ENCODE results near the gene MRLN. TPM values are rescaled to one million over a fixed set of nuclear protein-coding genes. Genes with fewer than 3 reads are reported as not detected.

MRLN gene
- total RNA-seq, 1 donor from 2014 or later = not detected

GRCh38 chr10:59692113-59692512 lies 61.1 kb downstream of the MRLN start:
- Mint-ChIP-seq H3K27me3 (ENCODE audit: low read depth) (no peaks in the 10 kb centered on the region), H3K9me3 (peaks cover 4% of the 10 kb centered on the region), H3K4me3 (no peak overlapping the region), H3K4me1 (no peaks in the 10 kb centered on the region), H3K36me3 (peaks cover 9% of the 10 kb centered on the region), H3K27ac (no peak overlapping the region)
- TF ChIP-seq CTCF (IDR thresholded peaks at IDR 0.05; ENCODE audit: unreplicated experiment) = no peak
- DNase-seq (ENCODE audit: low spot score in 2 of 2, unreplicated experiment in 2 of 2) = no peak

DNA sequence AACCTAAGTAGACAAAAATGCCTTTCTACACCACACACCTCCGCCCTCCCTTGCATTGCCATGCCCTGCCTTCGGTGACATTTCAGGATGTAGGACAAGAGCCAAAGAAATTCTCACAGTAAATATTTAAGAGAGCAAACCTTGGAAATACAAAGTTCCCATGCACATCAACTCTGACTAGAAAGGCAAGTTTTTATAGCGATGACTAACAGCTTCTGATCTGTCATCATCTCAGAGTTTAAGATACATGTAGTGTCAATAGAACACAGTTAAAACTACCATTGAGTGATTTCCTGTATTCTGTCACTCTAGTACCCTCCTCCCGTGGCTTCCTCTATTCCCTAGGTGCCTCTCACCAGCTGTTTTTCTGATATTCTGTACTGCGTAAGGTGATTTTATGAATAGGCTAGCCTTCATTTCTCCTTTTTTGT lies 64.3 kb downstream of the MRLN start:
- Mint-ChIP-seq H3K27me3 (ENCODE audit: low read depth) (no peaks in the 10 kb centered on the region), H3K4me1 (no peaks in the 10 kb centered on the region), H3K36me3 (peaks cover 6% of the 10 kb centered on the region), H3K27ac (no peak overlapping the region), H3K4me3 (no peak overlapping the region), H3K9me3 (no peaks in the 10 kb centered on the region)
- TF ChIP-seq CTCF (IDR thresholded peaks at IDR 0.05; ENCODE audit: unreplicated experiment) = no peak
- no peak for DNase-seq (ENCODE audit: low spot score in 2 of 2, unreplicated experiment in 2 of 2)

DNA sequence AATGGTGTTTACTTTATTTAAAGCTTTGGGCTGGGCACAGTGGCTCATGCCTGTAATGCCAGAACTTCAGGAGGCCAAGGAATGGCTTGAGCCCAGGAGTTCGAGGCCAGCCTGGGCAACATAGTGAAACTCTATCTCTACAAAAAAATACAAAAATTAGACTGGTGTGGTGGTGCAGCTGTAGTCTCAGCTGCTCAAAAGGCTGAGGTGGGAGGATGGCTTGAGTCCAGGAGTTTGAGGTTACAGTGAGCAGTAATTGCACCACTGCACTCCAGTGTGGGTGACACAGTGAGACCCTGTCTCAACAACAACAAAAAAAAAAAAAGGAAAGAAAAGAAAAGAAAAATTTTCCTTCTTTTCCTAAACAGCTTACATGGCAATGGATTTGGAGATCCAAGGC lies 65.6 kb downstream of the MRLN start:
- Mint-ChIP-seq H3K4me3 (no peak overlapping the region), H3K9me3 (no peaks in the 10 kb centered on the region), H3K36me3 (peaks cover 6% of the 10 kb centered on the region), H3K4me1 (no peaks in the 10 kb centered on the region), H3K27me3 (ENCODE audit: low read depth) (no peaks in the 10 kb centered on the region), H3K27ac (no peak overlapping the region)
- no peak for DNase-seq (ENCODE audit: low spot score in 2 of 2, unreplicated experiment in 2 of 2)
- no peak for TF ChIP-seq CTCF (IDR thresholded peaks at IDR 0.05; ENCODE audit: unreplicated experiment)

Other genes with a start within 250 kb of the MRLN start
- 16.0 to 18.0 TPM (median 17.6 TPM) in 3 replicates for gene SLC16A9, start 43.6 kb downstream of the MRLN start, total RNA-seq
- gene CCDC6, start 153.1 kb upstream of the MRLN start, total RNA-seq = 49.3 to 51.4 TPM (median 50.5 TPM) in 3 replicates